GM19463 (cell line): ENCODE measurements around the gene HOXC5.

ENCODE experiments used
- ATAC-seq: cut with Tn5 transposase; IDR thresholded peaks from one replicate; pipeline ENCODE4 v1.9.1; 2021; ENCODE audit warnings: mild to moderate bottlenecking, moderate library complexity; ENCODE audit not compliant: unreplicated experiment

Gene HOXC5

DNA sequence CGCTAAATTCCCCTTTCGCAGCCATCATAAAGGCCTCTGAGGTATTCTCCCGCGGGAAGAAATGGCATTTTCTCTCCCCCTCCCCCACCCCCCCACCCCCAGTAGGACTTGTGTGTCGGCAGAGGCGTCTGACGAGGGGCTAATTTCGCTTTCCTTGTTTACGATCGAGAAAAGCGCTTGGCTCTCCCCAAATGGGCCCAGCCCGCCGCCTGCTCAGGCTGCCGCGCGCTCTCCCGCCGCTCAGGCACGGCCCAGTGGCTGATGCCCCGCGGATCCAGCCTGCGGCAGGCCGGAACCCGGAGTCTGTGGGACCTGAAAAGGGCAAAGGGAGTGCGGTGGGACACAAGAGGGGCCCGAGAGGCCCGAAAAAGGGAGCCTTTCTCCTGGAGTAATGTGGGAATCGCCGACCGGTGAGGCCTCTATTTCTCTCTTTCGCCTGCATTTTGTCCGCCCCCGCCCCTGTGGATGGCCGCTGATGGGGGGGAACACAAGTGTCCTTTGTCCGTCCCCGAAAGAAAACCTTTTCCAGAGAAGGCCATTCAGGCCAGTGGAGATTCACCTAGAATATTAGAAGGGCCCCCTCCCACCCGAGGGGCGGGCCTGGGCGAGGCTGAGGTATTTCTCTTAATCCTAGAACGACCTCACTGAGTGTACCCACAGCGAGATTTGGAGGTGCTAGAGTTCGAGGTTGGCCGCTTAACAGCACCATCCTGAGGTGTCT is 13.6 kb upstream of the HOXC5 start:
- ATAC-seq, result no peak

DNA sequence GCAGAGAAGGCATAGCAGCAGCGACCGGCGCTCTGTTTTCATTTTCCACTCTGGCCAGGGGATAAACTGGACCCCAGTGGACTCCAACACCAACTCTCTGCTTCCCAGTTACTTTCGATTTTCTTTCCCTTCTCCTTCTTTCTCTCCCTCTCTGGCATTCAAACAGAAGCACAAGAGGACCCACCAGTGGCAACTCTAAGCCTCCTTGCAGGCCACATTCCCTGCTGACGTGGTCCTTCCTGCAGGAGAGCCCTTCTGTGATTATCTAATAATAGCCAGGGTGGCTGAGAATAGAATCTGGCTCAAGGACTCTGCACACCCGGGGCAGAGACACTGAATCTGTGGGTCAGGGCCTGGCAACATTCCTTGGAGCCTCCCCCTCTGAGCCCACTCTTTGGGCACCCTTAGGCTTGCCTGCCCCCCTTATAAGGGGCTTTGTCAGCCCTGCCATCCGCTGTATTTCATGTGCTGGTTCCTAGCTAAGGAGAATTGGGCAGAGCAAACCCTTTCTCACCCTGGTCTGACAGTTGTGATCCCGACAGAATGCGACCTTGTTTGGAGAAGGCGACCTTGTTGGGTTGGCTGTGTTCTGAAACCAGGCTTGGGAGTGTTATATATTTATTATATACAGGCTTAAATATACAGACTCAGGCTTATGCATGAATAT is 12.8 kb upstream of the HOXC5 start:
- no peak for ATAC-seq

DNA sequence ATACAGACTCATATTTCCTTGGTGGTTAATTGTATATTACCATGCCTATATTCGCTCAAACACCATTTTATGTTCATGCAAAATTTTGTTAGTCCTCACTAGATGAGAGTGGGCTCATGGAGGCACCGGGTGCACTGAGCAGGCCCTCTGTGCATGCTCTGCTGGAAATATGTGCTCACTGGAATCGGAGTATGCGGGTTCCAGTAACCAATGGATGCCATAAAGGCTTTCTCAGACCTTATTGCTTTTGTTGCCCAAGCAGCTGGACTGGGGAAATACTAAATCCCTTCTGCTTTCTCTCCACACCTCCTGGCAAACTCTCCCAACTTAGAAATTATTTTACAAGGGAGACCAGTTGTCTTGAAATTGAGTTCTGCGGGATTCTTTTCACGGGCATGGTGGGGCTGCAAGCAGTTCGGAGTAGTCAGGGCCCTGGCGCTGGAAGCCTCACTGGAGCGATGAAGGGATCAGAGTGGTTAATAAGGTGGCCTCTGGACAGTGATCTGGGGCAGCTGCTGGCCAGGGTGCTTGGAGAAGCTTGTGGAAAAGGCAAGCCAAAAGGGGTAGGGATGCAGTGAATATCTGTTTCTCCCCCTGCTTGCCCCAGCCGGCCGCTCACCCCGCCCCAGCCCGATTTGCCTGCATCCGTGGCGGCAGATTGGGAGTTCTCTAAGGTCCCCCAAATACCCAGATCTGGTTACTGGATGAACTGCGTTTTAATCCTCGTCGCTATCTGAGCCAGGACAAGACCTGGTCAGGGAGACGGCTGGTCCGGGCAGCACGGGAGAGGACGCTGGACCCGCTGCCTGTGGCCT is 12.1 kb upstream of the HOXC5 start:
- ATAC-seq, result no peak

DNA sequence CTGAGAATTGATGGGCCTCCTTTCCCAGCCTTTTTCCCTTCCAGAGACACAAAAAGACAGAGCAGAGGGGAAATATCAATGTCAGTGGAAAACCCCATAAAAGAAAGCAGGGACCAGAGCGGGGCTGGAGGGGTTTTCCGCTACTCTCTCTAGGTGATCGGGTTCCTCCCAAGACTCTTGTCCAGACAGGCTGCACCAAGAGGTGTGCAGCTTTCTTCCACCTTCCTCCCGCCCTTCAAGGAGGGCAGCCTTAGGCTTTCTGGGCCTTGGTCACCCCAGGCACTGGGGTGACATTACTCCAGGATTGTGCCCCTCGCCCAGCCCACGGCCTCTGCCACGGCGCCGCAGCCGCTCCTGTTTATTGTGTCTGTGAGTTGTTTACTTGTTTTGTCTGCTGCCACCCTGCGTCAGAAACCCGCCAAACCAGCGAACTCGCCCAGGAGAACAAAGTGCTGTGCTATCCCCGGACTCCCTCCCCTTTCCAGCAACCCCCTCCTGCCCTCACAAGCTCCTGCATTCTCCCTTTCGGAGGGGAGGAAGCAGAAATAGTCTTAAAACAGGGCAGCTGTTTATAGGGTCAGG is 11.3 kb upstream of the HOXC5 start:
- no peak for ATAC-seq

DNA sequence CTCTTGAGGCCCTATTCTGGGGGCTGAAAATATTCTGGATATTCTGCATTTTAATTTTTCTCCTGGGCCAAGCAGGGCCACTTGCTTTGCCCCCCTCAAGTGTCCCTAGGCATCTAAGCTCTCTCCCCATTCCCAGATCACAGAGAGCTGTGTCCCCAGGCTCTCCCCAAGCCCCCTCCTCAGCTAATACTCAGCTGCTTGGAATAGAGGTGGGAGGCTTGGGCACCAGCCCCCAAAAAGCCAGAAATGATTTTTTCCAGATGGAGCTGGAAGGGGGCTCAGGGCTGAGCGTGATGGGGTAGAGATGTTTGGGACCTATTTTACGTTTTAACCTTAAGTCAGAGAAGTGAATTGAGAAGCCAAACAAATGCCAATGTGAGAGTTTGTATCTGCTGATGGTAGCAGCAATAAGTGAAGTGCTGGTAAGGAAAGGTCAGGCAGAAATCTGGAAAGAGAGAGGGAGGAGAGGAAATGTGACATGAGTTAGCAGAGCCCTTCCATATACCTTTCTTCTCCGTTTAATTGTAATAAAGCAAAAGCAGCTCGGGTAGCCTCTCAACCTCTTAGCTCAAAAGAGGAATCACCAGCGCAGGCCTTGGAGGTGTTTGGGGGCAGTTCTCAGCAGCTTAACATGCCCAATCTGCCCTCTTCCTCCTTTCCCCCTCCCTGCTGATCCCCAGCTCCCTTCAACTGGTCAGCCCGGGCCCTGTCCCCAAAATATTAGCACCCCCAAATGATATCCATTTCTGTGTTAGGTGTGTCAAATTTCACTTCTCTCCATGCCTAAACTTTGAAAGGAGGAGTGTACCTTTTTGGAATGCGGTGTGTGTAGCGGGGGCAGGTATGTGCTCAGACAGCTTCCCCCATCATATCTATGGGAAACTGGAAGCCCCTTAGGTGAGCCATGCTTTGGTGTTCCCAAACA is 9.6 kb upstream of the HOXC5 start:
- no peak for ATAC-seq

DNA sequence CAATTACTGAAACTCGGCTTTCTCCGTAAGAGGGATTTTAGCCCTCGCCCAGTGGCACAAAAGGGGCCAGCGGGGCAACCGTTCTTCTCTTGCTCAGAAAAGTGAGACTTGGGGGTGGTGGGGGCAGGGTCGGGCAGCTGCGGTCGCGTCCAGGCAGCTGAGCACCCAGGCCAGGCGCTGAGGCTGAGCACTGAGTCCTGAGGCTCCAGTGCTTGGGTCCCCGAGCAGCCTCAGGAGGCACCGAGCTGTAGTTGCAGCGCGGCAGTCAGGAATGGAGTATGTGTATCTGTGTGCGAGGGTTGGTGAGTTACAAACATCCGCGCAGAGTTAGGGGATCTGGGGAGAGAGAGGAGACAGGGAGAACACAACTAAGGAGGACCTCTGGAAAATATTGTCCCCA is 8.7 kb upstream of the HOXC5 start:
- no peak for ATAC-seq

DNA sequence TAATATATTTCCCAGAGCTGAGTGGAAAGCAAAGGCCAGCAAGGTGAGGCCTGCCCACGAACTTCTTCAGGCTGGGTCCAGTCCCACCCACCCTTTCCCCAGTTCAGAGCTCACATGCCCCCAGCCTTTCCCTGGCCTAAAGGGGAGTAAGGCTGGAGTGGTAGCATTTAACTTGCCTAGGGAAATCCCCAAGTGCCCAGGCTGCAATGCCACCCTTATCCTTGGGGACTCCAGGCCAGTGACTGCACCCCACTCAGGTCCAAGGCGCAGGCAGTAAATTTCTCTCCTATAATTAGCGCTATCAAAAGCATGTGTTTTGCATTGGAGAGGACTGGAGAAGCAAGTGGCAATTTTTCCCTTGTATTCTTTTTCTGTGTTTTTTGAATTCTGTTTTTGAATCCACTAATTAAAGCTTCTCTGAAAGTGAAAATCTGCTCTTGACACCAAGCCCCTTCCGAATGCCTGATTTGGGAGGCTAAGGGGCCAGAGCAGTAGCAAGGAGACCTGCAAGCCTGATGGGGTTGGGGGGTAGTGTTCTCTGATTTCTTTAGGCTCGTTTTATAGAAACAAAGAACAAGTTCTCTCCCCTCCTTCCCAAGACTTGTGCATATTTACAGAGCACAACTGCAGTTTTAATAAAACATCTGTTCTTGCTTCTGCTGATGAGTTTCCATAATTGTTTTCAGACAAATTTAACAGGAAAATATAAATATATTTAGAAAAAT is 8.1 kb upstream of the HOXC5 start:
- ATAC-seq, result no peak

DNA sequence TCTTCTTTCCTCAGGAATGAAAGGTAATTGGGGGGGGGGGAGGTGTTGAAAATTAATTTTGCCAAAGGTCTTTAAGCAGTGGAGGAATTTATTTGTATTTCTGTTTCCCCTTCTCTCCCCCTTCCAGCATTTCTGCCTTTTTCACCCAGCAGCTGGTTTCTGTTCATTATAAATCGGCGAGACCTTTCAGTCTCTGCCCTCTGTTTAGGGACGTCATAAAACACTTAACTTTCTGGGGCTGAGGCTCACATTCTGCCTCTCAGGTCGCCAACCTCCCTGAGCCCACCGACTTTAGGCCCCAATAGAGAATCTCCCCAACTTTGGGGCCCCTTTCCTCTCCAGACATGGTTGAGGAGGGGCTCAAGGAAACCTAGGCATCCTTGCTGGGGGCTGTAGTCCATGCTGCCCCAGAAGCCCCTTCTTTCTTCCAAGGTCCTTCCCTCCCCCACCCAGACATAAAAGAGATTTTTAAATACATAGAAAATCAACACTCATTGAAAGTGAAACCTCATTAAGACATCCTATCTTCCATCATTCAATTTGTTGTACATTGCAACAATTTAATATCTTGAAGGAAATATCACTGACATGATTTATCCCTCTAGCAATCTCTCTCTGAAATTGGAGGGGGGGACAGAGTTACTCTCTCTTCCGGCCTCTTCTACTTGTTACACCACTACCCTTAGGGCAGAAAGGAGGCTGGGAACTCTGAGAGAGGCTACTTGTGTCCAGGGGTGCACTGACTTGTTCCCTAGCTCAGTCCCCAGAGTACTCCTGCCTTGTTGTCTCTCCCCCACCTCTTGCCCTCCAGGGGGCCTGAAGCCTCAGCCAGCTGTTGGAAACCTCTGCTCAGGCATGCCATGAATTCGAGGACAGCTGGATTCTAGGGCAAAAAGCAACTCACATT is 7.1 kb upstream of the HOXC5 start:
- no peak for ATAC-seq

DNA sequence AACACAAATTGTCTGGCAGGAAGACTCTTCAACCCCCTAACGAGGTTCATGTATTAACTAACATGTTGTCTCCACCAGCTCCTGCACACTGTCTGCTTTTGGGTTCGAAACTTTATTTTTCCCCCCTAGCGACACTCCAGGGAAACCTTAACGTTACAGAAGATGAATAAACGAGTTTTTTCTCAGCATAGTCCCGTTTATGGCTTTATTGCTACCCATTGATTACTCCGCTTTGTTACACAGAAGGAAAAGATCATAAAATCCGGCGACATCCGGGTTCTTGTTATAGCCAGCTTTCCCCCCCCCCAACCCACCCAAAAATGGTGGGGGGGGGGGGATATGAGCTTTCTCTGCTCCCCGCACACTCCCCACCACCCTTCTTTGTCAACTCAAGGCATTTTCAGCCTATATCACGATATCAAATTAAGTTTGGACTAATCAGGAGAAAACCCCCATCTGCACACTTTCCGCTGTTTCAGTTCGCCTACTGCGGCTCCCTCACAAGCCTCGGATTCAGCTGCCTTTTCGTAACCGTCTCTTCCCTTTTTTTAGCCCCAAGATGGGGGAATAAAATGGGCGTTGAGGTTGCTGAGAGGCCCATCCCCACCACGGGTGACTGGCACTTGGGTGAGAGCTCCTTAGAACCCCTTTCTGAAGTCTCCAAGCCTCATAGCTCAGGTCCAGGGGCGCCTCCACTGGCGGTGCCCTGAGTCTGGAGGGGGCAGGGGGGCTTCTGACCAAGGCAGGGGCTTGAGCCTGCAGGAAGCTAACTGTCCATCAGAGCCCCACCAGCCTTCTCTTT is 6.0 kb upstream of the HOXC5 start:
- ATAC-seq, result no peak

DNA sequence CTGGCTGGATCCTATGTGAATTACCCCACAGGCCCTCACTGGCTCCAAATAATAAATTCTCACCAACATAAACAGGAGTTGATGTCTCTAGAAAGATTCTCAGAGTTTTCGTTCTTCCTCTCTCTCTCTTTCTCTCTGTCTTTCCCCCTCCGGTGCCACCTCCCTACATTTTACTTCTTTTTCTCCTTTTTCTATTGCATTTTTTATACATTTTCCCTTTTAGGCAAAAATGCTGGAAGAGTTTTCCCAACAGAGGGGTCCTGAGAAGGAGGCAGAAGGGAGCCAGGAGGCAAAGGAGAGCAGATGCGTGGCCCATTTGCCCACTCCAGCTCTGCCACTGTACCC is 5.4 kb upstream of the HOXC5 start:
- no peak for ATAC-seq

DNA sequence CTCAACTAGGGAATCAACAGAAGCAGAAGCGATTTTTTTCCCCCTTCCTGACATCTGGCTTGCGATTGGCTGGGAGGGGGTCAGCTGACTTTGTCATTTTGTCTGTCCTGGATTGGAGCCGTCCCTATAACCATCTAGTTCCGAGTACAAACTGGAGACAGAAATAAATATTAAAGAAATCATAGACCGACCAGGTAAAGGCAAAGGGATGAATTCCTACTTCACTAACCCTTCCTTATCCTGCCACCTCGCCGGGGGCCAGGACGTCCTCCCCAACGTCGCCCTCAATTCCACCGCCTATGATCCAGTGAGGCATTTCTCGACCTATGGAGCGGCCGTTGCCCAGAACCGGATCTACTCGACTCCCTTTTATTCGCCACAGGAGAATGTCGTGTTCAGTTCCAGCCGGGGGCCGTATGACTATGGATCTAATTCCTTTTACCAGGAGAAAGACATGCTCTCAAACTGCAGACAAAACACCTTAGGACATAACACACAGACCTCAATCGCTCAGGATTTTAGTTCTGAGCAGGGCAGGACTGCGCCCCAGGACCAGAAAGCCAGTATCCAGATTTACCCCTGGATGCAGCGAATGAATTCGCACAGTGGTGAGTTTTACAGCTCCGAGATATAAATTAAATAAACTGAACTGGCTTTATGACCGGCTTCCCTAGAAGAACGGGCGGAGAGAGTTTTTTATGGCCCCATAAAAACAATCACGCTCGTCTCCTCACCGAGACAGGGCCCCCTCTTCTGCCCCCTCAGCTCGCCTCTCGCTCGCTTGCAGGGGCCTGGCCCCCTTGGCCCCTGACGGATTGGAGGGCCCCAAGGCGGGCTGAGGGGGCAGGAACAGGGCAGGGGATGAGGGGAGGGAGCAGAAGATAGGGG is 4.3 kb upstream of the HOXC5 start, which contains the start of gene HOXC6:
Gene HOXC6 (plus strand): TSS at position 127 of the 888 bp plus-strand sequence. CDS start 82 bp downstream, at position 209.
- no peak for ATAC-seq

DNA sequence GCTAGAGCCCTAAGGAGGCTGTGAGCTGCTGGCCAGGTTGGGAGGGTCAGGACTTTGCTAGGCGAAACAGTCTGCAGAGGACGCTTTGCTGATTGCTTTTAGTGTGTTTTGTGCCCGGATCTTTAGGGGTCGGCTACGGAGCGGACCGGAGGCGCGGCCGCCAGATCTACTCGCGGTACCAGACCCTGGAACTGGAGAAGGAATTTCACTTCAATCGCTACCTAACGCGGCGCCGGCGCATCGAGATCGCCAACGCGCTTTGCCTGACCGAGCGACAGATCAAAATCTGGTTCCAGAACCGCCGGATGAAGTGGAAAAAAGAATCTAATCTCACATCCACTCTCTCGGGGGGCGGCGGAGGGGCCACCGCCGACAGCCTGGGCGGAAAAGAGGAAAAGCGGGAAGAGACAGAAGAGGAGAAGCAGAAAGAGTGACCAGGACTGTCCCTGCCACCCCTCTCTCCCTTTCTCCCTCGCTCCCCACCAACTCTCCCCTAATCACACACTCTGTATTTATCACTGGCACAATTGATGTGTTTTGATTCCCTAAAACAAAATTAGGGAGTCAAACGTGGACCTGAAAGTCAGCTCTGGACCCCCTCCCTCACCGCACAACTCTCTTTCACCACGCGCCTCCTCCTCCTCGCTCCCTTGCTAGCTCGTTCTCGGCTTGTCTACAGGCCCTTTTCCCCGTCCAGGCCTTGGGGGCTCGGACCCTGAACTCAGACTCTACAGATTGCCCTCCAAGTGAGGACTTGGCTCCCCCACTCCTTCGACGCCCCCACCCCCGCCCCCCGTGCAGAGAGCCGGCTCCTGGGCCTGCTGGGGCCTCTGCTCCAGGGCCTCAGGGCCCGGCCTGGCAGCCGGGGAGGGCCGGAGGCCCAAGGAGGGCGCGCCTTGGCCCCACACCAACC is 3.1 kb upstream of the HOXC5 start:
- ATAC-seq, result no peak

DNA sequence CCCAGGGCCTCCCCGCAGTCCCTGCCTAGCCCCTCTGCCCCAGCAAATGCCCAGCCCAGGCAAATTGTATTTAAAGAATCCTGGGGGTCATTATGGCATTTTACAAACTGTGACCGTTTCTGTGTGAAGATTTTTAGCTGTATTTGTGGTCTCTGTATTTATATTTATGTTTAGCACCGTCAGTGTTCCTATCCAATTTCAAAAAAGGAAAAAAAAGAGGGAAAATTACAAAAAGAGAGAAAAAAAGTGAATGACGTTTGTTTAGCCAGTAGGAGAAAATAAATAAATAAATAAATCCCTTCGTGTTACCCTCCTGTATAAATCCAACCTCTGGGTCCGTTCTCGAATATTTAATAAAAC is 2.4 kb upstream of the HOXC5 start:
- ATAC-seq, result no peak

DNA sequence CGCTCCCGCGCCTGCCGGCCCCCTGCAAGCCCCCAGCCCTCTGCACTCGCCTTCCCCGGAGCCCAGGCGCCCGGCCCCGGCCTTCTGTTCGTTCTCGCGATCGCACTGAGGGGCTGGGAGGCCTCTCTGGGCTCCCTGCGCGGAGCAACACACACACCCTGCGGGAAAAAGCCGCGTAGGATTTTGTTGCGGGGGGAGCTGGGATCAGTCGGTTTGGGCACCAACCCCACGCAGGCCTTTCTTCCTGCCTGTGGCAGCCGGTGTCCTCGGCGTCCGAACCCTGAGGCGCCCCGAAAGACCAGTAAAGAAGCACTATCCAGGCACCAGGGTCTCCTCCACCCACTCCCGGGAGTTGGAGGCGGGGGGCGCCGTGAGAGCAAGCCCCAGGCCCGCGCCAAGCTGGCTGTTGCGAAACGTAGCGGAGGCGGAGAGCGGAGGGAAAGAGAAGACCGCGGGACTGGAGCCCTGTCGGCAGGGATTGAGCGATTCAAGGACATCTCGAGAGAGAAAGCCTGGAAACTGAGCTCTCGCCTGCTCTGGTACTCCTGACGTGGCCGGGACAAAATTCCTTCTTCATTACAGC is 1.9 kb upstream of the HOXC5 start:
- ATAC-seq, result no peak

DNA sequence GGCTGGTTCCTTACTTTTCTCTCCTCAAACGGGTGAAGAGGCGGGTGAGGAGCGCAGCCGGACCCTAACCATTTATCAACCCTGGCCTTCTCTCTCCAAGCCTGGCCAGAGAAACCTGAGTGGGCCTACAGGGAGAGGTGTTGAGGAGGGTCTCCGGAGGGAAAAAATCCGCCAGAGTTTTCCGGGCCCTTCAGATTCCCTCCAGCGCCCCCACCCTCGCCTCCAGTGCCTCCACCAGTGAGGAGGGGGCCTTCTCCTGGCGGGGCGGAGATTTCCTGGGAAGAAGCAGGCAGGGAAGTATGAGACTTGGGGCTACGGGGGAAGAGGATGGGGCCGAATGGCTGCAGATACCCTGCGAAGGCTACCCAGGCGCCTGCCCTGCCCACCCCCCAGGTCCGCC is 1.4 kb upstream of the HOXC5 start:
- ATAC-seq, result no peak
